Prostate gland (tissue), 2 donors: ENCODE measurements around the gene TBK1.

Experiments used
- CTCF ChIP-seq, 4 experiments: fragments of 200-600 bp in 2 of 4; fragments of 450-650 bp in 2 of 4; sonication (generic) in 2 of 4; IDR thresholded peaks; 1 replicate in 3 of 4; 2 replicates in 1 of 4; pipeline ENCODE4 v1.5.1; 2016 to 2019; ENCODE audit warnings: antibody characterized with exemption in 4 of 4, mild to moderate bottlenecking in 2 of 4, moderate library complexity in 2 of 4
- POLR2A ChIP-seq: fragments of 450-650 bp; IDR thresholded peaks from one replicate; pipeline ENCODE4 v1.6.1; 2016; ENCODE audit warnings: antibody characterized with exemption, mild to moderate bottlenecking
- POLR2AphosphoS5 ChIP-seq: sonication (generic); formaldehyde crosslinking; IDR thresholded peaks from one replicate; pipeline ENCODE4 v1.6.1; 2017; ENCODE audit warnings: antibody characterized with exemption

DNA sequence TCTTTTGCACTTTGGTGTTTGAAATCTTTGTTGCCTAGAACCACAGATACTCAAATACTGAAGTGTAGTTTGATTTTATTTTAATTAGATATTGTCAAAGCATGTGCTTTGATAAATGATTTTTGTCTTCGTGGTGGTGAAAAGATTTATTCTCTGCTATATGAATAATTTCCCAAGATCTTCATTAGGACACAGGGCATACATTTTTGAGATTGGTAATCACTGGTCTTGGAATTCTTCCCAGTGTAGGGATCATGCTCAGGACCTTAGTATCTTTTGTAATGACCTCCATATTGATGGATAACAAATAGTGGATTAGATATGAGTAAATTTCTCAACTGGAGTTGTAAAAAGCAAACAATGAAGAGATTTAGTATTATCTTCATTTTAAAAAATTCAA is 28.2 kb downstream of the TBK1 start:
- TF ChIP-seq POLR2A (no peak), POLR2AphosphoS5 (no peak), CTCF (IDR thresholded peaks at IDR 0.05) (no peak)
